ENCODE measurements around the gene DENND2D. TPM values are rescaled to one million over a fixed set of nuclear protein-coding genes. Genes with fewer than 3 reads are reported as not detected.

DENND2D gene
- total RNA-seq, 1 experiment from 2014 or later: 2.1 TPM

DNA sequence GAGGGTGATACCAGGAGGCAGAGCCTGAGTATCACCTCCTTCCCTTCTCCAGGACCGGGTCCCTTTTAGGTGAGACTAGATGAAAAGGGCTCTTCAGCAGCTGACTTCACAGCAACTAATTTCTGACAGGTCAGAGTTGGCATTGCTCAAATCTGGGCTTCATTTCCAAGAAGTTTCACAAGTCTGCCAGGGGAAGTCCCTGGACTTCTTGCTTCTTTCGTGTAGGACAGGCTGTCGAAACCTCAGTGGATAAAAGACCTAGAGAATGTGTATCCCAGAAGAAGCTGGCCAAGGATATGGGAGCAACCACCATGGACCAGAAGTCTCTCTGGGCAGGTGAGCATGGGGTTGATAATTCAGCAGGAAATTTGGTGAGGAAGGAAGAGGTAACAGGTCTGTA, 27.0 kb upstream of the DENND2D start, which contains the start of gene CHI3L2:
Gene CHI3L2 (plus strand): TSS at position 280 of the 400 bp plus-strand sequence. CDS start 17 bp downstream, at position 297.
- DNase-seq (ENCODE audit: low spot score): no peak
- CTCF ChIA-PET: interaction anchor here (0.8 kb wide), 1 partner anchor 106 kb away, joined by 3 read pairs; no protein-coding TSS in a partner anchor
- no peak for ATAC-seq
- Mint-ChIP-seq H3K4me1 (peaks cover 17% of the 10 kb centered on the region), H3K27ac (no peak within 1 kb of the TSS), H3K36me3 (no peaks in the 10 kb centered on the region), H3K4me3 (no peak within 1 kb of the TSS), H3K27me3 (ENCODE audit: low read depth) (peaks cover 4% of the 10 kb centered on the region), H3K9me3 (peaks cover 4% of the 10 kb centered on the region; the same call in 1 of the 2 replicates)
- TF ChIP-seq CBFB (CRISPR knock-in tag; IDR thresholded peaks at IDR 0.05; ENCODE audit: low read depth) (no peak), MYBL2 (CRISPR knock-in tag; IDR thresholded peaks at IDR 0.05) (no peak), ZBTB21 (CRISPR knock-in tag; IDR thresholded peaks at IDR 0.05; ENCODE audit: borderline replicate concordance) (no peak), NR2C2 (CRISPR knock-in tag; IDR thresholded peaks at IDR 0.05) (no peak), FOXK1 (CRISPR knock-in tag; IDR thresholded peaks at IDR 0.05) (no peak), ZNF671 (CRISPR knock-in tag; IDR thresholded peaks at IDR 0.05) (no peak), CREB1 (CRISPR knock-in tag; IDR thresholded peaks at IDR 0.05) (no peak), CREM (CRISPR knock-in tag; IDR thresholded peaks at IDR 0.05) (no peak), EMX1 (CRISPR knock-in tag; IDR thresholded peaks at IDR 0.05) (no peak), JUN (CRISPR knock-in tag; IDR thresholded peaks at IDR 0.05) (no peak), SP1 (CRISPR knock-in tag; conservative IDR thresholded peaks at IDR 0.05) (no peak), NR1H2 (CRISPR knock-in tag; IDR thresholded peaks at IDR 0.05) (no peak), ZNF138 (CRISPR knock-in tag; conservative IDR thresholded peaks at IDR 0.05) (no peak), ZNF416 (CRISPR knock-in tag; IDR thresholded peaks at IDR 0.05) (no peak)
- TF ChIP-seq, protein P1, sequence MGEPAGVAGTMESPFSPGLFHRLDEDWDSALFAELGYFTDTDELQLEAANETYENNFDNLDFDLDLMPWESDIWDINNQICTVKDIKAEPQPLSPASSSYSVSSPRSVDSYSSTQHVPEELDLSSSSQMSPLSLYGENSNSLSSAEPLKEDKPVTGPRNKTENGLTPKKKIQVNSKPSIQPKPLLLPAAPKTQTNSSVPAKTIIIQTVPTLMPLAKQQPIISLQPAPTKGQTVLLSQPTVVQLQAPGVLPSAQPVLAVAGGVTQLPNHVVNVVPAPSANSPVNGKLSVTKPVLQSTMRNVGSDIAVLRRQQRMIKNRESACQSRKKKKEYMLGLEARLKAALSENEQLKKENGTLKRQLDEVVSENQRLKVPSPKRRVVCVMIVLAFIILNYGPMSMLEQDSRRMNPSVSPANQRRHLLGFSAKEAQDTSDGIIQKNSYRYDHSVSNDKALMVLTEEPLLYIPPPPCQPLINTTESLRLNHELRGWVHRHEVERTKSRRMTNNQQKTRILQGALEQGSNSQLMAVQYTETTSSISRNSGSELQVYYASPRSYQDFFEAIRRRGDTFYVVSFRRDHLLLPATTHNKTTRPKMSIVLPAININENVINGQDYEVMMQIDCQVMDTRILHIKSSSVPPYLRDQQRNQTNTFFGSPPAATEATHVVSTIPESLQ (CRISPR knock-in tag; IDR thresholded peaks at IDR 0.05): no peak
- TF ChIP-seq, protein P2, sequence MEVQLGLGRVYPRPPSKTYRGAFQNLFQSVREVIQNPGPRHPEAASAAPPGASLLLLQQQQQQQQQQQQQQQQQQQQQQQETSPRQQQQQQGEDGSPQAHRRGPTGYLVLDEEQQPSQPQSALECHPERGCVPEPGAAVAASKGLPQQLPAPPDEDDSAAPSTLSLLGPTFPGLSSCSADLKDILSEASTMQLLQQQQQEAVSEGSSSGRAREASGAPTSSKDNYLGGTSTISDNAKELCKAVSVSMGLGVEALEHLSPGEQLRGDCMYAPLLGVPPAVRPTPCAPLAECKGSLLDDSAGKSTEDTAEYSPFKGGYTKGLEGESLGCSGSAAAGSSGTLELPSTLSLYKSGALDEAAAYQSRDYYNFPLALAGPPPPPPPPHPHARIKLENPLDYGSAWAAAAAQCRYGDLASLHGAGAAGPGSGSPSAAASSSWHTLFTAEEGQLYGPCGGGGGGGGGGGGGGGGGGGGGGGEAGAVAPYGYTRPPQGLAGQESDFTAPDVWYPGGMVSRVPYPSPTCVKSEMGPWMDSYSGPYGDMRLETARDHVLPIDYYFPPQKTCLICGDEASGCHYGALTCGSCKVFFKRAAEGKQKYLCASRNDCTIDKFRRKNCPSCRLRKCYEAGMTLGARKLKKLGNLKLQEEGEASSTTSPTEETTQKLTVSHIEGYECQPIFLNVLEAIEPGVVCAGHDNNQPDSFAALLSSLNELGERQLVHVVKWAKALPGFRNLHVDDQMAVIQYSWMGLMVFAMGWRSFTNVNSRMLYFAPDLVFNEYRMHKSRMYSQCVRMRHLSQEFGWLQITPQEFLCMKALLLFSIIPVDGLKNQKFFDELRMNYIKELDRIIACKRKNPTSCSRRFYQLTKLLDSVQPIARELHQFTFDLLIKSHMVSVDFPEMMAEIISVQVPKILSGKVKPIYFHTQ (CRISPR knock-in tag; IDR thresholded peaks at IDR 0.05): no peak
- TF ChIP-seq, protein P3, sequence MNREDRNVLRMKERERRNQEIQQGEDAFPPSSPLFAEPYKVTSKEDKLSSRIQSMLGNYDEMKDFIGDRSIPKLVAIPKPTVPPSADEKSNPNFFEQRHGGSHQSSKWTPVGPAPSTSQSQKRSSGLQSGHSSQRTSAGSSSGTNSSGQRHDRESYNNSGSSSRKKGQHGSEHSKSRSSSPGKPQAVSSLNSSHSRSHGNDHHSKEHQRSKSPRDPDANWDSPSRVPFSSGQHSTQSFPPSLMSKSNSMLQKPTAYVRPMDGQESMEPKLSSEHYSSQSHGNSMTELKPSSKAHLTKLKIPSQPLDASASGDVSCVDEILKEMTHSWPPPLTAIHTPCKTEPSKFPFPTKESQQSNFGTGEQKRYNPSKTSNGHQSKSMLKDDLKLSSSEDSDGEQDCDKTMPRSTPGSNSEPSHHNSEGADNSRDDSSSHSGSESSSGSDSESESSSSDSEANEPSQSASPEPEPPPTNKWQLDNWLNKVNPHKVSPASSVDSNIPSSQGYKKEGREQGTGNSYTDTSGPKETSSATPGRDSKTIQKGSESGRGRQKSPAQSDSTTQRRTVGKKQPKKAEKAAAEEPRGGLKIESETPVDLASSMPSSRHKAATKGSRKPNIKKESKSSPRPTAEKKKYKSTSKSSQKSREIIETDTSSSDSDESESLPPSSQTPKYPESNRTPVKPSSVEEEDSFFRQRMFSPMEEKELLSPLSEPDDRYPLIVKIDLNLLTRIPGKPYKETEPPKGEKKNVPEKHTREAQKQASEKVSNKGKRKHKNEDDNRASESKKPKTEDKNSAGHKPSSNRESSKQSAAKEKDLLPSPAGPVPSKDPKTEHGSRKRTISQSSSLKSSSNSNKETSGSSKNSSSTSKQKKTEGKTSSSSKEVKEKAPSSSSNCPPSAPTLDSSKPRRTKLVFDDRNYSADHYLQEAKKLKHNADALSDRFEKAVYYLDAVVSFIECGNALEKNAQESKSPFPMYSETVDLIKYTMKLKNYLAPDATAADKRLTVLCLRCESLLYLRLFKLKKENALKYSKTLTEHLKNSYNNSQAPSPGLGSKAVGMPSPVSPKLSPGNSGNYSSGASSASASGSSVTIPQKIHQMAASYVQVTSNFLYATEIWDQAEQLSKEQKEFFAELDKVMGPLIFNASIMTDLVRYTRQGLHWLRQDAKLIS (CRISPR knock-in tag; IDR thresholded peaks at IDR 0.05; ENCODE audit: borderline replicate concordance): no peak
- TF ChIP-seq, protein P4, sequence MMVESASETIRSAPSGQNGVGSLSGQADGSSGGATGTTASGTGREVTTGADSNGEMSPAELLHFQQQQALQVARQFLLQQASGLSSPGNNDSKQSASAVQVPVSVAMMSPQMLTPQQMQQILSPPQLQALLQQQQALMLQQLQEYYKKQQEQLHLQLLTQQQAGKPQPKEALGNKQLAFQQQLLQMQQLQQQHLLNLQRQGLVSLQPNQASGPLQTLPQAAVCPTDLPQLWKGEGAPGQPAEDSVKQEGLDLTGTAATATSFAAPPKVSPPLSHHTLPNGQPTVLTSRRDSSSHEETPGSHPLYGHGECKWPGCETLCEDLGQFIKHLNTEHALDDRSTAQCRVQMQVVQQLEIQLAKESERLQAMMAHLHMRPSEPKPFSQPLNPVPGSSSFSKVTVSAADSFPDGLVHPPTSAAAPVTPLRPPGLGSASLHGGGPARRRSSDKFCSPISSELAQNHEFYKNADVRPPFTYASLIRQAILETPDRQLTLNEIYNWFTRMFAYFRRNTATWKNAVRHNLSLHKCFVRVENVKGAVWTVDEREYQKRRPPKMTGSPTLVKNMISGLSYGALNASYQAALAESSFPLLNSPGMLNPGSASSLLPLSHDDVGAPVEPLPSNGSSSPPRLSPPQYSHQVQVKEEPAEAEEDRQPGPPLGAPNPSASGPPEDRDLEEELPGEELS (CRISPR knock-in tag; IDR thresholded peaks at IDR 0.05): no peak
- POLR2A ChIA-PET: no interaction called here
